HAP-1 (cell line): Measurements from ENCODE around the gene RGS19.

ENCODE experiments used
- DNase-seq, 2 experiments: peaks; one replicate each; pipeline ENCODE4 v3.0.0-alpha.2; 2016 to 2020; ENCODE audit warnings: low spot score in 2 of 2
- H3K27me3 ChIP-seq: fragments of 250-450 bp; sonication (Bioruptor Pico); 2 replicates; pipeline ENCODE4 v1.5.1; 2020; ENCODE audit warnings: low read depth, mild to moderate bottlenecking, moderate library complexity
- H3K36me3 ChIP-seq: fragments of 250-450 bp; sonication (Bioruptor Pico); replicated peaks from 2 replicates; pipeline ENCODE4 v1.5.1; 2020; ENCODE audit warnings: mild to moderate bottlenecking
- H3K4me1 ChIP-seq: fragments of 250-450 bp; sonication (Bioruptor Pico); 2 replicates; pipeline ENCODE4 v1.5.1; 2020; ENCODE audit warnings: mild to moderate bottlenecking
- H3K4me3 ChIP-seq: fragments of 250-450 bp; sonication (Bioruptor Pico); 2 replicates; pipeline ENCODE4 v1.5.1; 2020; ENCODE audit warnings: mild to moderate bottlenecking, moderate library complexity
- H3K9me3 ChIP-seq: fragments of 250-450 bp; sonication (Bioruptor Pico); 2 replicates; pipeline ENCODE4 v1.5.1; 2020; ENCODE audit warnings: mild to moderate bottlenecking, moderate library complexity
- in situ Hi-C: fragments of 300-500 bp; cut with MboI; formaldehyde crosslinking; loops from 3 replicates; pipeline ENCODE4 v1.14.3; 2020; ENCODE audit warnings: low sequenced_read_pairs, inconsistent platforms, mixed read lengths

RGS19 gene

GRCh38 chr20:64072498-64073063 lies 6.7 kb downstream of the RGS19 start:
- in situ Hi-C loops: no loop called here
- Histone ChIP-seq H3K4me1 (no peaks in the 10 kb centered on the region), H3K9me3 (no peaks in the 10 kb centered on the region), H3K4me3 (no peak overlapping the region), H3K36me3 (peaks cover 2% of the 10 kb centered on the region; the same call in 1 of the 2 replicates), H3K27me3 (no peaks in the 10 kb centered on the region)
- no peak for DNase-seq

DNA sequence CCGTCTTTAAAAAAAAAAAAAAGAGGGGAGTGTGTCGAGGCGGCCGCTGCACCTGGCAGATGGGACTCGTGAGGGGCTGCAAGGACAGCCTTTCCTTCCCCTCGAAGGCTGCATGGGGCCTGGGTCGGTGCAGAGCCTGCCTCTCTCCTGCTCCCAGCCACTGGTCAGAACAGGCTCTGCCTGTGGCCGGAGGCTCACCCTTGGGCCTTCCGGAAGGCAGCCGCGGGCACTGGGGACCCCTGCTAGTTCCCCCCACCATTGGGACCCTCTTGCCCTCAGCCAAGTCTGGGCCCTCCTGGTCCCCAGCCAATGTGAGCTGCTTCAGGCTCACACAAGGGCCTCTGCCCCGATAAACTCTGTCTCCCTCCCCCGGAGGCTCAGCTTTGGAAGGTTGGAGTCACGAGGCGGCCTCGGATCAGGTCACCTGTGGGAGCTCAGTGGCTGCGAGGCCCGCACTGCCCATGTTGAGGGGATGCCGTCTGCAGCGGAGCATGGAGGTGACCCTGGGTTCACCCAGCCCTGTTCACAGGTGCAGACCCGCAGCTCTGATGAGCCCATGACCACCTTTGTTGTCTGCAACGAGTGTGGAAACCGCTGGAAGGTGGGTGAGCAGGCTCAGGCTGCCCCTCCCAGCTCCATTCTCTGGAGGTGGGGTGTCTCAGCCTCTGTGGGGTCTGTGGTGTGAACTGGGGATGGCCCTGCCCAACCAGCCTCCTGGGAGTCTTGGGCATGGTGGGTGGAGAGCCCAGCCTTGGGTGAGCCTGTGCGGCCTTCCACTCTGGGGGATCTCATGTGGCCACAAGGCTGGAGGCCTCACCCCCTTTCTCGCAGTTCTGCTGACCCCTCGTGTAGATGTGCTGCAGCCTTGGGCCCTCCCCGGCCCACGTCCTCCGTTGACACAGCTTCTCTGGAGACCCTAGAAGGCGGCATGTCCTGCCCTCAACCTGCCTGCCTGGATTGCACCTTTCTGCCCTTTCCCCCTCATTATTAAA lies 7.7 kb downstream of the RGS19 start:
- peaks cover 2% of the 10 kb centered on the region; the same call in 1 of the 2 replicates for H3K36me3 ChIP-seq
- in situ Hi-C loops: no loop called here
- H3K27me3 ChIP-seq: no peaks in the 10 kb centered on the region
- no peak overlapping the region for H3K4me3 ChIP-seq
- H3K4me1 ChIP-seq: no peaks in the 10 kb centered on the region
- H3K9me3 ChIP-seq: no peaks in the 10 kb centered on the region
- DNase-seq: no peak

- Histone ChIP-seq H3K4me3 (no peak overlapping the region), H3K27me3 (no peaks in the 10 kb centered on the region), H3K4me1 (no peaks in the 10 kb centered on the region), H3K36me3 (peaks cover 2% of the 10 kb centered on the region; the same call in 1 of the 2 replicates), H3K9me3 (no peaks in the 10 kb centered on the region)
- DNase-seq: no peak
- in situ Hi-C loops: no loop called here
Measured at GRCh38 chr20:64070244-64070993, 8.9 kb downstream of the RGS19 start.

- no peaks in the 10 kb centered on the region for H3K9me3 ChIP-seq
- peak in 1 of 2 experiments; percentile 68 for DNase-seq
- no peaks in the 10 kb centered on the region for H3K4me1 ChIP-seq
- no peak overlapping the region for H3K4me3 ChIP-seq
- no peaks in the 10 kb centered on the region for H3K27me3 ChIP-seq
- H3K36me3 ChIP-seq: peaks cover 2% of the 10 kb centered on the region; the same call in 1 of the 2 replicates
- in situ Hi-C loops: no loop called here
Measured at GRCh38 chr20:64069614-64070243, 9.6 kb downstream of the RGS19 start.

DNA sequence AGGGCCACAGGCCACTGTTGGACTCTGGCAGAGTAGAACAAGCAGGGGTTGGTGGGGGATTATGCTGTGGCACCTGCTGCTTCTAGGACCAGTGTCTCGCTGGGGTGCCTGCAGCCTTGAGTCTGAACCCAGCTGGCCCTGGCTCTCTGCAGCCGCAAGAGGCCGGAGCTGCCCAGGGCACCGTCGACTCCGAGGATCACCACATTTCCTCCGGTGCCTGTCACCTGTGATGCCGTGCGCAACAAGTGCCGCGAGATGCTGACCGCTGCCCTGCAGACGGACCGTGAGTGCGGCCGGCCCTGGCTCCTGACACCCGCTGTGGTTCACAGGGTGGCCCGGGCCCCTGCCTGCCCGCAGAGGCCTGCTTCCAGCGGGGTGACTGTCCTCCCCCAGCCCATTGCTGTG lies 10.1 kb downstream of the RGS19 start:
- Histone ChIP-seq H3K36me3 (peaks cover 2% of the 10 kb centered on the region; the same call in 1 of the 2 replicates), H3K27me3 (no peaks in the 10 kb centered on the region), H3K9me3 (no peaks in the 10 kb centered on the region), H3K4me1 (no peaks in the 10 kb centered on the region), H3K4me3 (no peak overlapping the region)
- in situ Hi-C loops: no loop called here
- DNase-seq: no peak

DNA sequence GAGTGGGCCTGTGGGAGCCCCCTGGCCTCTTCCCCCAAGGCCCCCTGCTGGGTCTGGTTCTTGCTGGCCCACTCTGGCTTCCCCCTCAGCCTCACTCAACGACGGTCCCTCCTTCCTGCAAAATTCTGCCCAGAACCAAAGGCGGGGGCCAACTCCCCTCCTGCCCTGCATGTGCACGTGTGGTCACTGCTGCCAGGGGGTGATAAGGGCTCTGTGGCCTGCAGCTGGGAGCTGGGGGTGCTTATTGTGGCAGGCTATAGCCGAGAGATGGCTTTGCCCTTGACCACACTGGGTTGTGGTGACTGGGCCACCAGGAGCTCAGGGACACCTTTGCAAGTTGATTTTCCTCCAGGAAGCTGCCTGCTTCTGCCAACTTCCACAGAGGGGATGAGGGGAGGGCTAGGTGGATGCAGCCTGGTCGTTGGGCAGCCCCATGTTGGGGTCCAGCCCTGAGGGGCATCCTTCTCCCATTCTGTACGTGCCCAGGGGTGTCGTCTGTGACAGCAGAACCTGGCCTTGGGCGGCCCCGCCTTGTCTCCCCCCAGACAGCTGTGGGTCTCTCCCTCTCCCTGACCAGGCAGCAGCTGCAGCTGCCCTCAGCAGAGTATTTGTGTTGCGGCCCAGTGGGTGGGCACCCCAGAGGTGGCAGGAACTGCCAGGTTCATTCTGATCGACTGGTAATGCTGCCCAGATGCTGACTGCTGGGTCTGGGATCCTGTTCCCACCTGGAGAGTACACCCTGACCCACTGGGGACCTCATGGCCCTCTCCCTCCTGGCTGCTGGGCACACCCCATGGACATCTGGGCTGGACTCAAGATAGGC lies 10.7 kb downstream of the RGS19 start:
- no peak overlapping the region for H3K4me3 ChIP-seq
- no peaks in the 10 kb centered on the region for H3K27me3 ChIP-seq
- DNase-seq: no peak
- H3K4me1 ChIP-seq: peaks cover 4% of the 10 kb centered on the region; the same call in 1 of the 2 replicates
- in situ Hi-C loops: no loop called here
- no peaks in the 10 kb centered on the region for H3K9me3 ChIP-seq
- peaks cover 1% of the 10 kb centered on the region; the same call in 1 of the 2 replicates for H3K36me3 ChIP-seq

- H3K9me3 ChIP-seq: no peaks in the 10 kb centered on the region
- no peak for DNase-seq
- H3K36me3 ChIP-seq: no peaks in the 10 kb centered on the region
- no peak overlapping the region for H3K4me3 ChIP-seq
- peaks cover 4% of the 10 kb centered on the region; the same call in 1 of the 2 replicates for H3K4me1 ChIP-seq
- no peaks in the 10 kb centered on the region for H3K27me3 ChIP-seq
- in situ Hi-C loops: no loop called here
Measured at GRCh38 chr20:64067733-64068307, 11.5 kb downstream of the RGS19 start.

- no peaks in the 10 kb centered on the region for H3K27me3 ChIP-seq
- H3K9me3 ChIP-seq: no peaks in the 10 kb centered on the region
- H3K4me3 ChIP-seq: no peak overlapping the region
- no peaks in the 10 kb centered on the region for H3K36me3 ChIP-seq
- in situ Hi-C loops: no loop called here
- peaks cover 9% of the 10 kb centered on the region for H3K4me1 ChIP-seq
- no peak for DNase-seq
Measured at GRCh38 chr20:64067005-64067632, 12.2 kb downstream of the RGS19 start.

GRCh38 chr20:64065974-64066343 lies 13.4 kb downstream of the RGS19 start:
- no peaks in the 10 kb centered on the region for H3K36me3 ChIP-seq
- no peak for DNase-seq
- no peaks in the 10 kb centered on the region for H3K27me3 ChIP-seq
- in situ Hi-C loops: no loop called here
- no peak overlapping the region for H3K4me3 ChIP-seq
- H3K4me1 ChIP-seq: peaks cover 9% of the 10 kb centered on the region
- H3K9me3 ChIP-seq: no peaks in the 10 kb centered on the region

DNA sequence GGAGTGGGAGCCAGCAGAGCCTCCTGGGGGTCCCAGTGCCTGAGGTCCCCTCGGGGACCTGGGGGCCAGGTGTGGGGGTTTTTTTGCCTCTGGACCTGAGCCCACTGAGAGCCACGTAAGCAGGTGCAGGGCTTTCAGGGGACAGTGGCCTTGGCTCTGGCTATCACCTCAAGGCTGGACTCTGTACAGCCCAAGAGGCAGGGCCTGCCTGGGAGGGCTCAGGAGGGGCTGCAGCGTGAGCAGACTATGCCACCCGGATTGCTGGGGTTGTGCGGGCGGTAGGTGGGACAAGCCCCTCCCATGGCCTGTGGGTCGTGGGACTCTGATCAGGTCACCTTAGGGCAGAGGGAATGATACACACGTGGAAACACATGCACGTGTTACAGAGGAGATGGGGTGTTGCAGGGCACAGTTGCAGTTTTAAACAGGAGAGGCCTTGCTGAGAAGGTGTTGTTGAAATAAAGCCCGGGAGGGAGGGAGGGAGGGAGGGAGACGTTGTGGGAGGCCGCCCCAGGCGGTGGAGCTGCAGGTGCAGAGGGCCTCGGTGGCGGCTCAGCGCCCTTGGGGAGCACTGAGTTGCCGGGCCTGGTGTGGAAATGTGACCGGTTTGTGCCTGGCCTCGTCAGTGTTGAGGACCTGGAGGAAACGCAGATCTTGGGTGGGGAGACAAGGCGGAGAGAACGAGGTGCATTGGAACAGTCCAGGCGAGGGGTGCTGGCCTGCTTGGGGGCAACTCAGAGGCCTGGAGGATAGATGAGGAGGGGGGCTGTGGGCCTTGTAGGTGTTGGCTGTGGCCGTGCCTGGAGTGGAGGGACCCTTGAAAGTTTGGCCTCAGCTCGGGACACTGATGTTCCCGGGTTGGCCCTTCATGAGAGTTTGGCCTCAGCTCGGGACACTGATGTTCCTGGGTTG lies 14.0 kb downstream of the RGS19 start:
- no peaks in the 10 kb centered on the region for H3K9me3 ChIP-seq
- DNase-seq: no peak
- no peaks in the 10 kb centered on the region for H3K27me3 ChIP-seq
- H3K4me1 ChIP-seq: peaks cover 9% of the 10 kb centered on the region
- H3K36me3 ChIP-seq: no peaks in the 10 kb centered on the region
- in situ Hi-C loops: no loop called here
- no peak overlapping the region for H3K4me3 ChIP-seq

GRCh38 chr20:64064145-64064698 lies 15.1 kb downstream of the RGS19 start:
- H3K27me3 ChIP-seq: no peaks in the 10 kb centered on the region
- H3K36me3 ChIP-seq: no peaks in the 10 kb centered on the region
- H3K4me3 ChIP-seq: peak overlapping the region; percentile 76
- peaks cover 9% of the 10 kb centered on the region for H3K4me1 ChIP-seq
- no peak for DNase-seq
- in situ Hi-C loops: no loop called here
- H3K9me3 ChIP-seq: no peaks in the 10 kb centered on the region
